Panc1 (cell line): Measurements from ENCODE around the gene SEC61A2. TPM values are rescaled to one million over a fixed set of nuclear protein-coding genes. Genes with fewer than 3 reads are reported as not detected.
"Not testable (repeated sequence)": the region's sequence is repeated elsewhere in the genome, so short reads cannot be mapped to it uniquely, and the experiment has no call there.

ENCODE experiments used
- ATAC-seq: fragments of 200-7000 bp; cut with Tn5 transposase; 2 replicates; pipeline ENCODE4 v1.9.1; 2020; ENCODE audit warnings: mild to moderate bottlenecking, moderate library complexity
- BruUV-seq: library from RNA; stranded (reverse); fragments of 400-500 nt; replicated peaks from 2 replicates; lab custom pipeline; 2021; lab: Mats Ljungman, UMichigan
- CTCF ChIA-PET: fragments of 300-600 bp; sonication (Branson Sonifier 250); formaldehyde crosslinking; loops from one replicate; lab custom pipeline; 2022; ENCODE audit warnings: antibody characterized with exemption; lab: Charles Lee
- POLR2A ChIA-PET: fragments of 300-600 bp; sonication (Branson Sonifier 250); formaldehyde crosslinking; loops from one replicate; lab custom pipeline; 2022; ENCODE audit warnings: antibody characterized with exemption; lab: Charles Lee
- DNase-seq: peaks from one replicate; pipeline ENCODE4 v3.0.0-alpha.2; 2010; ENCODE audit warnings: low read depth, low spot score
- H3K27ac ChIP-seq: 2 replicates; pipeline ENCODE4 v1.5.1; 2011; ENCODE audit warnings: mild to moderate bottlenecking, low read length, inconsistent platforms
- H3K27me3 ChIP-seq: fragments of 200-500 bp; sonication (Bioruptor generic); 2 replicates; pipeline ENCODE4 v1.6.0; 2014; ENCODE audit warnings: low read length, inconsistent platforms; ENCODE audit not compliant: control insufficient read depth, insufficient read depth
- H3K36me3 ChIP-seq: fragments of 200-500 bp; sonication (Bioruptor generic); 2 replicates; pipeline ENCODE4 v1.5.1; 2014; ENCODE audit warnings: inconsistent platforms, mild to moderate bottlenecking, low read length, moderate library complexity; ENCODE audit not compliant: control insufficient read depth, insufficient read depth
- H3K4me1 ChIP-seq: 2 replicates; pipeline ENCODE4 v1.5.1; 2011; ENCODE audit warnings: inconsistent platforms, mild to moderate bottlenecking, low read length, moderate library complexity; ENCODE audit not compliant: control insufficient read depth, insufficient read depth
- H3K4me3 ChIP-seq, 2 experiments: 2 replicates each; pipeline ENCODE4 v1.5.1; 2011 to 2012; ENCODE audit warnings: low read depth in 2 of 2, low read length in 2 of 2, mild to moderate bottlenecking in 2 of 2, inconsistent platforms in 1 of 2, moderate library complexity in 1 of 2
- H3K9me3 ChIP-seq: fragments of 200-500 bp; sonication (Bioruptor generic); 2 replicates; pipeline ENCODE4 v1.5.1; 2014; ENCODE audit warnings: low read depth, mild to moderate bottlenecking, inconsistent platforms, low read length, moderate library complexity; ENCODE audit not compliant: control insufficient read depth, insufficient read depth
- POLR2AphosphoS5 ChIP-seq: IDR thresholded peaks from 2 replicates; pipeline ENCODE4 v1.6.1; 2012; ENCODE audit warnings: mild to moderate bottlenecking, low read depth, low read length, moderate library complexity
- SIN3A ChIP-seq: IDR thresholded peaks from 2 replicates; pipeline ENCODE4 v1.6.1; 2012; ENCODE audit warnings: low read depth, mild to moderate bottlenecking, low read length, moderate library complexity, borderline replicate concordance; ENCODE audit not compliant: insufficient read depth
- TCF7L2 ChIP-seq: IDR thresholded peaks from 2 replicates; pipeline ENCODE4 v1.6.1; 2011; ENCODE audit warnings: mild to moderate bottlenecking, low read depth, low read length, inconsistent platforms
- in situ Hi-C: cut with HindIII; loops from 2 replicates; pipeline ENCODE4 v1.10.0; 2016; ENCODE audit warnings: low sequenced_read_pairs, low pct_unique_long_range_greater_than_20kb
- intact Hi-C: fragments of 100-400 bp; cut with micrococcal nuclease; formaldehyde crosslinking; loops from one replicate; pipeline ENCODE4 v1.10.0; 2022; ENCODE audit not compliant: unreplicated experiment
- total RNA-seq: library from RNA; stranded (reverse); gene quantifications from one replicate; pipeline ENCODE4 v1.2.1, GENCODE V29; 2021; ENCODE audit not compliant: unreplicated experiment
- TF ChIP-seq, protein P1 (sequence below): fragments of 450-650 bp; IDR thresholded peaks from 2 replicates; pipeline ENCODE4 v1.5.1; 2017; ENCODE audit warnings: mild to moderate bottlenecking
- TF ChIP-seq, protein P2 (sequence below), 2 experiments: IDR thresholded peaks; 2 replicates each; pipeline ENCODE4 v1.6.1; 2011 to 2012; ENCODE audit warnings: low read depth in 2 of 2, control low read depth in 1 of 2, low read length in 1 of 2, mild to moderate bottlenecking in 1 of 2, moderate library complexity in 1 of 2; ENCODE audit not compliant: insufficient read depth in 1 of 2

The SEC61A2 gene
- total RNA-seq, 1 experiment from 2014 or later, result 8.8 TPM

DNA sequence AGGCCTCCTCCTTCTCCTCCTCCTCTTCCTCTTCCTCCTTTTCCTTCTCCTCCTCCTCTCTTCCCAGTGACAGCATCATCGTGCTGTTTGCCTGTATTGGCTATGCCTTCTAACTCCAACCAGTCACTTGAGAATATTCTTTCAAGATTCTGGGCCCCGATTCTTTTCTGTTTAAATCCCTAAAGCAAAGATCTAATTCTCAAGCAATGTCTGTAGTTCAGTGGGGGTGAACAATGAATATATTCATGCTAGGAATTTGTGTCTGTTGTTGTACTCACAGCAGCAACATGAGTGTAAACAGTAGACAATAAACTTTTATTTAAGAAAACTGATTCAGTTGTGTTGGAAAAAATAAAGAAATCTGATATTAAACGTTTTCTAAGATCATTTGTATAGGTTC lies 35.6 kb downstream of the SEC61A2 start:
- Histone ChIP-seq H3K9me3 (no peaks in the 10 kb centered on the region), H3K36me3 (peaks cover 13% of the 10 kb centered on the region), H3K27me3 (no peaks in the 10 kb centered on the region), H3K4me3 (no peak overlapping the region), H3K4me1 (no peaks in the 10 kb centered on the region), H3K27ac (no peak overlapping the region)
- POLR2A ChIA-PET, result no interaction called here
- intact Hi-C loops, result no loop called here
- in situ Hi-C loops, result no loop called here
- DNase-seq, result no peak
- ATAC-seq, result no peak
- CTCF ChIA-PET, result no interaction called here
- BruUV-seq, result no TSS peak
- TF ChIP-seq SIN3A, result no peak
- TF ChIP-seq, protein P1, sequence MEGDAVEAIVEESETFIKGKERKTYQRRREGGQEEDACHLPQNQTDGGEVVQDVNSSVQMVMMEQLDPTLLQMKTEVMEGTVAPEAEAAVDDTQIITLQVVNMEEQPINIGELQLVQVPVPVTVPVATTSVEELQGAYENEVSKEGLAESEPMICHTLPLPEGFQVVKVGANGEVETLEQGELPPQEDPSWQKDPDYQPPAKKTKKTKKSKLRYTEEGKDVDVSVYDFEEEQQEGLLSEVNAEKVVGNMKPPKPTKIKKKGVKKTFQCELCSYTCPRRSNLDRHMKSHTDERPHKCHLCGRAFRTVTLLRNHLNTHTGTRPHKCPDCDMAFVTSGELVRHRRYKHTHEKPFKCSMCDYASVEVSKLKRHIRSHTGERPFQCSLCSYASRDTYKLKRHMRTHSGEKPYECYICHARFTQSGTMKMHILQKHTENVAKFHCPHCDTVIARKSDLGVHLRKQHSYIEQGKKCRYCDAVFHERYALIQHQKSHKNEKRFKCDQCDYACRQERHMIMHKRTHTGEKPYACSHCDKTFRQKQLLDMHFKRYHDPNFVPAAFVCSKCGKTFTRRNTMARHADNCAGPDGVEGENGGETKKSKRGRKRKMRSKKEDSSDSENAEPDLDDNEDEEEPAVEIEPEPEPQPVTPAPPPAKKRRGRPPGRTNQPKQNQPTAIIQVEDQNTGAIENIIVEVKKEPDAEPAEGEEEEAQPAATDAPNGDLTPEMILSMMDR, result no peak
- no peak for TF ChIP-seq POLR2AphosphoS5
- no peak for TF ChIP-seq TCF7L2
- TF ChIP-seq, protein P2, sequence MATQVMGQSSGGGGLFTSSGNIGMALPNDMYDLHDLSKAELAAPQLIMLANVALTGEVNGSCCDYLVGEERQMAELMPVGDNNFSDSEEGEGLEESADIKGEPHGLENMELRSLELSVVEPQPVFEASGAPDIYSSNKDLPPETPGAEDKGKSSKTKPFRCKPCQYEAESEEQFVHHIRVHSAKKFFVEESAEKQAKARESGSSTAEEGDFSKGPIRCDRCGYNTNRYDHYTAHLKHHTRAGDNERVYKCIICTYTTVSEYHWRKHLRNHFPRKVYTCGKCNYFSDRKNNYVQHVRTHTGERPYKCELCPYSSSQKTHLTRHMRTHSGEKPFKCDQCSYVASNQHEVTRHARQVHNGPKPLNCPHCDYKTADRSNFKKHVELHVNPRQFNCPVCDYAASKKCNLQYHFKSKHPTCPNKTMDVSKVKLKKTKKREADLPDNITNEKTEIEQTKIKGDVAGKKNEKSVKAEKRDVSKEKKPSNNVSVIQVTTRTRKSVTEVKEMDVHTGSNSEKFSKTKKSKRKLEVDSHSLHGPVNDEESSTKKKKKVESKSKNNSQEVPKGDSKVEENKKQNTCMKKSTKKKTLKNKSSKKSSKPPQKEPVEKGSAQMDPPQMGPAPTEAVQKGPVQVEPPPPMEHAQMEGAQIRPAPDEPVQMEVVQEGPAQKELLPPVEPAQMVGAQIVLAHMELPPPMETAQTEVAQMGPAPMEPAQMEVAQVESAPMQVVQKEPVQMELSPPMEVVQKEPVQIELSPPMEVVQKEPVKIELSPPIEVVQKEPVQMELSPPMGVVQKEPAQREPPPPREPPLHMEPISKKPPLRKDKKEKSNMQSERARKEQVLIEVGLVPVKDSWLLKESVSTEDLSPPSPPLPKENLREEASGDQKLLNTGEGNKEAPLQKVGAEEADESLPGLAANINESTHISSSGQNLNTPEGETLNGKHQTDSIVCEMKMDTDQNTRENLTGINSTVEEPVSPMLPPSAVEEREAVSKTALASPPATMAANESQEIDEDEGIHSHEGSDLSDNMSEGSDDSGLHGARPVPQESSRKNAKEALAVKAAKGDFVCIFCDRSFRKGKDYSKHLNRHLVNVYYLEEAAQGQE (IDR thresholded peaks at IDR 0.05; ENCODE audit: insufficient read depth in 1 of 2, low read depth in 2 of 2, low read length in 1 of 2), result no peak

DNA sequence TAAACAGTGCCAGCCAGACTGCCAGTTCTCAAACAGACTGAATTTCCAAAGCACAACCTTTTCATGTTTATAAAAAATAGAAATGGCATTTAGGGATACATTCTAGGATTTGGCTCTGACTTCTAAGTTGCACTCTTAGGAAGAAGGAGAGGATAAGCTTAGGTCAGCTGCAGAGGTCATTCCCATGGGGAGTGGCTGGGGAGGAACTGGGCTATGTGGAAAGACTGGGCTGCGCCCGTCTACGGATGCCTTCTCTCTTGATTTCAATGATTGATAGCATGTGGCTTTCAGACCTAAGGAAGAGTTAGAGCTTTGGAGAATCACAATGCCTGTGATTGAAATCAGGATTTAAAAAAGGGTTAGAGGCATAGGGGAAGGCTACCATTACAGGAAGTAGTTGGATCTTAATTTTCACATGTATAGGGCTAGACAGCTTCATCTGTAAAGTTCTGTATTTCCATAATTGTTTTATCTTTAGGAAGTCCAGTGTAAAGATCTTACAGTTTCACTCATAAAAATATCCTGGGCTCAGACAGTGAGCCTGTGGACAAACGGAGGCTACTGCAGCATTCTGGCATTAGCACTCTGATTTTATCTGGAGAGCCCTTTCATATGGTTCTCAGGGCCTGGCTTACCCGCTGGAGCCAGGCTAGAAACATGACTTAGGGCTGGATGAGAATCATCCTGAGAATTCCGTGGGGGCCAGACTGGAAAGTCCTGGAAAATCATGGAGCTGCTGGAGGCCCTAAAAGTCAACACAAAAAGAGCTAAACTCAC lies 36.7 kb downstream of the SEC61A2 start:
- peaks cover 13% of the 10 kb centered on the region for H3K36me3 ChIP-seq

DNA sequence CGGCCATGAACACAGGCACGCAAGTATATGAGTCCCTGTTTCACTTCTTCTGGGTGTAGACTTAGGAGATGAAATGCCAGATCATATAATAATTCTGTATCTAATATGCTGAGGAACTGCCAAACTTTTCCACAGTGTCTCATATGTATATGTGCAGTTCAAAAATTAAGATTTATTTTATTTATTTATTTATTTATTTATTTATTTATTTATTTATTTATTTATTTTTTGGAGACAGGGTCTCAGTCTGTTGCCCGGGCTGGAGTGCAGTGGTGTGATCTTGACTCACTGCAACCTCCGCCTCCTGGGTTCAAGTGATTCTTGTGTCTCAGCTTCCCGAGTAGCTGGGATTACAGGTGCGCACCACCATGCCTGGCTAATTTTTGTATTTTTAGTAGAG lies 42.0 kb downstream of the SEC61A2 start:
- H3K27me3 ChIP-seq, CTCF ChIA-PET, BruUV-seq, DNase-seq, H3K9me3 ChIP-seq, H3K4me3 ChIP-seq, ATAC-seq, H3K36me3 ChIP-seq, H3K4me1 ChIP-seq, in situ Hi-C loops, H3K27ac ChIP-seq, POLR2A ChIA-PET, intact Hi-C loops: not testable (repeated sequence)

More for the DNA sequence above, 36.7 kb downstream of the SEC61A2 start:
- intact Hi-C loops, result no loop called here
- TF ChIP-seq, protein P1, result no peak
- TF ChIP-seq, protein P2 (IDR thresholded peaks at IDR 0.05; ENCODE audit: insufficient read depth in 1 of 2, low read depth in 2 of 2, low read length in 1 of 2), result no peak
- TF ChIP-seq POLR2AphosphoS5, result no peak
- TF ChIP-seq TCF7L2, result no peak
- no peak for TF ChIP-seq SIN3A
- Histone ChIP-seq H3K27me3 (no peaks in the 10 kb centered on the region), H3K27ac (no peak overlapping the region), H3K4me3 (no peak overlapping the region), H3K4me1 (no peaks in the 10 kb centered on the region), H3K9me3 (no peaks in the 10 kb centered on the region)
- in situ Hi-C loops, result no loop called here
- ATAC-seq, result no peak
- no TSS peak for BruUV-seq
- ChIA-PET CTCF (no interaction called here), POLR2A (no interaction called here)
- DNase-seq, result no peak
